AG08396 (cell line): Measurements from ENCODE around the gene RAD51B.
A peak's percentile ranks its signal among the peaks of the same experiment; 100 is the strongest.

Source experiments
- DNase-seq: peaks from one replicate; pipeline ENCODE4 v3.0.0; 2012; ENCODE audit warnings: low spot score, mixed read lengths

Gene RAD51B

DNA sequence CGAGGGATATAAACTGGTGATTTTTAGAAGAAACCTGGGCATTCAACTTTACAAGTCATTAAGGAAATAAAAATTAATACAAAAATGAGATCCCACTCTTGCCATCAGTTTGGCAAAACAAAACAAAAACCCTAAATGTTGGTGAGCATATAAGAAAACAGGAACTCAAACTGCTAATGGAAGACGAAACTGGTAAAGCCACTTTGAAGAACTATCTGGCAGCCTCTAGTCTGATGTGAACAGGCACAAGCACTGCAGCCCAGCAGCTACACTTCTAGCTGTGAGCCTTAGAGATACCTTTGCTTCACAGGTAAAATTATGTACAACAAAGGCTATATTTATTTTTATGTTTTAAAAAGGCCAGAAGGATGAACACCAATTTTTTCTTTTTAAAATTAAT lies 513.7 kb downstream of the RAD51B start:
- no peak for DNase-seq

- no peak for DNase-seq
Observed at GRCh38 chr14:68335312-68335711, 515.7 kb downstream of the RAD51B start.

GRCh38 chr14:68336165-68336564 lies 516.6 kb downstream of the RAD51B start:
- no peak for DNase-seq

DNA sequence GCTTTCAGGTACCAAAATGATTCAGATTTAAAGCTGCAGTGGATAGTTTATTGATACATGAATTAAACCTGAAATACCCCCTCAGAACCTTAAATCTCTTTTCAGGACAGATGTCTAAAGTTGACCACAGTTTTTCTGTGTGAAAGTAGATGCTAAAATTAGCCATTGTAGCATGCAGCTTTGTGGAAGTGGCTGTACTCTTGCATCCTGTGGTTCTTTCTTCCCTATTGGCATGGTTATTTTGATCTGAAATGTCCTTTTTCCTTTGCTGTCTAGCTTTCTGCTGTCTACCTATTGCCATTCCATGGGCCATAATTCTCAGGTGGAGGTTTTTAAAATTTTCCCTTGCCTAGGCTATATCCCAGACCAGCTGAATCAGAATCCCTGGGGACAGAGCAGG lies 517.7 kb downstream of the RAD51B start:
- DNase-seq, result no peak

GRCh38 chr14:68340262-68340661 lies 520.7 kb downstream of the RAD51B start:
- DNase-seq, result no peak

DNA sequence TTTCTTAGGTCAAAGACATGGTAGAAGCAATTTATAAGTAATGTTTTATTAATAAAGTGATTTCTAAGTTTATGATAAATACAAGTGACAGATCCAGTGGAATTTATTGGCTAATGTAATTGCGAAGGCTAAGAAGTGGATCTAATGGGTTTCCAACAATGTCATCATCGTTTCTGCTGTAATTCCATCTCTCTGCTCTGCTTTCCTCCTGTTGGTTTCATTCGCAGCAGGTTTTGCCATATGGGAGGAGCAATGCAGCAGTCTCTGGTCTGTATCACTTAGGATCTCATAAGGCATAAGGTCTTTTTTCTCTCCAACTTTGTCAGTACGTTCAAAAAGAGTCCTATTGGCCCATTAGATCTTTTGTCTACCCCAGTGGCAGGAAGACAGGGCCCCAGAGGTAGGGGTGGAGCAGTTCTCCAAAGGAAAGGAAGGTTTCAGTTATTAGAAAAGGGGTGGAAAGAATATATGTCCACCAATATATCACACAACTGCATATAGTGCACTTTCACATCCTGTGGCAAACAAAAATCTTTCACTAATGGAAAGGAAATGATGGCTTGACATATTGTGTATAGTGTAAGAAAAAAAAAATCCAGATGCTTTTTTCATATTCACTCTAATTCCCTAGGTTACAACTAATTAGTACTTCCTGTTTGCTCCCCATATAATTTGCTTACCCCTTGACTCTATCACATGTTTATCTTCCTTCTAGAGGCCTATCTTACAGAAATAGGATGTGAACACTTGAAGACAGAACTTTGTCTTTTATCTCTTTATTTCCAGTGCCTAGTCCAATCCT lies 522.0 kb downstream of the RAD51B start:
- no peak for DNase-seq

DNA sequence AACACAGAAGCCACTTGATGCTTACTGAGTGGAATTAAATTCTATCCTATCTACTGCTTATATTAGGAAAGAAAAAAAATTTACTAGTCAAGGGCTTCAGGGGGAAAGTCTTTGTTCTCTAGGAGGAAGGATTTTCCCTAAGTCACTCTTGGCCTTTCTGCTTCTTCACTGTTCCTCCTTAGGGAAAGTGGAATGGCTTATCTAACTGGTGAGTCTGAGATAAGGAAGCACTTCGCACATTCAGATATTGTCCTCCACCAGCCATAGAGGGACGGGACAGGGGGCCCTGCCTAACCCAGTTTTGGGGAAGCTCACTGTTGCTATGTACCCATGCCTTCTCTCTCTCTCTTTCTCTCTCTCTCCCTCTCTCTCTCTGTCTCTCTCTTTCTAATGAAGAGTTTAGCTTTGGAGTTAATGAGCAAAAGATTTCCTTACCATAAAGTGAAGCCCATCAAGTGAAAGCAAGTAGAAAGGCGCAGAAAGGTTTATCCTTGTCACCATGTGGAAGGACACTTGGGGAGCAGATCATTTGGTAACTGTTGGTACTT lies 522.7 kb downstream of the RAD51B start:
- no peak for DNase-seq

- no peak for DNase-seq
Observed at GRCh38 chr14:68343534-68344118, 524.0 kb downstream of the RAD51B start.

- DNase-seq, result no peak
Observed at GRCh38 chr14:68345738-68346137, 526.2 kb downstream of the RAD51B start.

DNA sequence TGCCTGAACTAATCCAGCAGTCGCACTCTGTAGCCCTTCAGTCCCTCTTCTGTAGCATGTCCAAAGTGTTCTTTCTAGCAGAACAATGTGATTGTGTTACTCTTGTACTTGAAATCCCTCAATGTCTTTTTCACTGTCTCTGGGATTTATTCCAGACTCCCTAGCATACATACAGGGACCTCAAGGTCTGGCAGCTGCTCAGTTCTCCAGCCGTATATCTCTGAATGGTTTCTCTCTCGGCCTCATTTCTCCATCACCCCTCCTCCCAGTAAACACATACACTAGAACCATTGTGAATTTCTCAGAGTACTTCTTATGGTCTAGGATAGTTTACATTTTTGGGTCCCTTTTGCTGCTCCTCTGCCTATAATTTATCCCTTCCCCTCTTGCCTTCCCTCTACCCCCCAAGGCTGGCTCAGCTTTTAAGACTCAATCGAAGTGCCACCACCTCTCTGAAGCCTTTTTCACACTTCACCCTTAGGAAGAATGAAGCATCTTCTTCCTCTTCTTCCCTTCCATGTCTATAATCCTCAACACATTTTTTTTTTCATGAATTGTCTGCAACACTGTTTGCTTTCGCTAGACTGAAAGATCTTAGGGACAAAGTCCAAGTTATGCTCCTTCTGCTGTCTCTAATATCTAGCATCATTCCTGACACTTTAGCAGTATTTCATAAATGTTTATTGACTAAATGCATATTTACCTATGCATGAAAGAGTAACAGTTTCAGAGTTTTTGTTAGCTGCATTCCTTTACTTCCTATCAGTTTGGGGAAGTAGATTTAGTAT lies 527.2 kb downstream of the RAD51B start:
- DNase-seq, result no peak

DNA sequence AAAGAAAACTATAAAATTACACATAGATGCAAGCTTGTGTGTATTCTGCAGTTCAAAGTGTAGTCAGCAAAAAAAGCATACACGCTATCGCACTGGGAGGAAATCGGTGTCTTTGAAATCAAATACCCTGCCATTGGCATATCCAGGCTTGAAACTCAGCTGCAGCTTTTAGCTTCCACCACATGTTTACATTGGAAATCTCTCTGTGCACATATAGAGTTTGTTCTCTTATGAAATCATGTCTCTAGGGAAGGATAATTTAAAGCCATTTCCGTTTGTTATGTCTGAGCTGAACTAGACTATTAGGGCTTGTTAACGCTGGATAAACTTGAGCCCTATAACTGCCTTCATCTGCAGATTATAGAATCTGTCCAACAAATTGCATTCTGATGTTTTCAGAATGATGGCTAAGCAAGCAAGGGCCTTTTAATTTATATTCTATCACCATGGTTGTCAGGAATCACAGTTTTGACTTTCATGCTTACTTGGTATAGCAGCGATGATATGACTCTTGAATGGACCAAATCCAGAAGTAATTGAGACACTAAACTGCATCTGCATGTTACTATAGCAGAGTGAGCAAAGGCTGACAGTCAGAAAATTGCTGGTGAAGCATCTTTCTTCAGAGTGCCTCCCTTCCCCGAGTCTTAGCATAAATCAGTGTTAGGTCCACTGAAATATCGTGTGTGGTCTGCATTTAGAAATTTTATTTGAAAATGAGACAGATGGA lies 530.5 kb downstream of the RAD51B start:
- DNase-seq, result no peak

- no peak for DNase-seq
Observed at GRCh38 chr14:68355415-68355814, 535.8 kb downstream of the RAD51B start.

DNA sequence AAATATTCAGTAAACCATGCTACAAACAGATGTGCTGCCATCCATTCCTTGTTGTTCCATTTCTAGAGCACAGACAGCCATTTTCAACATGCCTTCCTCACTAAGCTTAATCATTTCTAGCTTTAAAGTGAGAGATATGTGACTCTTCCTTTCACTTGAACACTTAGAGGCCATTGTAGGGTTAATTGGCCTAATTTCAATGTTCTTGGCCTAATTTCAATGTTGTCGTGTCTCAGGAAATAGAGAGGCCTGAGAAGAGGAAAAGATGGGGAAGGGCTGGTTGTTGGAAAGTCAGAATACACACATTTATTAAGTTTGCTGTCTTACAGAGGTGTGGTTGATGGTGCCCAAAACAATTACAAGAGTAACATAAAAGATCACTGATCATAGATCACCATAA lies 538.2 kb downstream of the RAD51B start:
- DNase-seq, result no peak

DNA sequence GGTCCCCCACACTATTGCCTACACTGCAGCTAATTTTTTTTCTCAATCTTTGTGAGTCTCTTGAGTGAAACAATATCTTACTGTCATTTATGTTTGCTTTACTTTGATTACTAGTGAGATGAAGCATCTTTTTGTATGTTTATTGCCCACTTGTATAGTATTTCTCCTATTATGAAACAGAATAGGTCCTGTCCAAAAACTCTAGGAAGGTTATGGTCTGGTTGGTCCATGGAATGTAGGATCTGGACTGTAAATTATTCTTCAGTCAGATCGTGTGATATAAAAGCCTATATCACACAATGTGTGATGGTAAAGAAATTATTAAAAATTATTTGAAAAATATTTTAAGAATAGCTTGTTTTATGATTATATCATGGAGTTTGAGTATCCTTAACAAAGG lies 538.9 kb downstream of the RAD51B start:
- DNase-seq, result no peak

- DNase-seq, result no peak
Observed at GRCh38 chr14:68359022-68359836, 539.6 kb downstream of the RAD51B start.

- peak; percentile 30 for DNase-seq
Observed at GRCh38 chr14:68359837-68360552, 540.4 kb downstream of the RAD51B start.

GRCh38 chr14:68361231-68361630 lies 541.7 kb downstream of the RAD51B start:
- no peak for DNase-seq

DNA sequence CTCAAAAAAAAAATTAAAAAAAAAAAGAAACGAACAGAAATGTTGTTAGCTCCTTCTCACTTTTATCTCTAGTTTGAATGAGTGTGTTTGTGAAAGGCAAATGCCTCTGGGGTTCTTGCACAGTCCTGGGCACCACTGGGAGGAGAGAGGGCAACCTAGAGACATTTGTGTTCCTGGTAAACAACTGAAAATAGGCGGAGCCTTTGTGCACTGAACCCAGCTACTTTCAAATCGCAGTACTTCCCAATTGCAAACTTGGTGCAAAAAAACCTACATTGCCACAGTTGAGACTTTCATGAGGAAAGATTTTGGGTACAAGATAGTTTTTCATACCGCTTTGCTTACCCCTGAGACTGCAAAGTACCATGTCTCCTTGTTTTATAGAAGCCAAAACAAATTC lies 543.3 kb downstream of the RAD51B start:
- no peak for DNase-seq

DNA sequence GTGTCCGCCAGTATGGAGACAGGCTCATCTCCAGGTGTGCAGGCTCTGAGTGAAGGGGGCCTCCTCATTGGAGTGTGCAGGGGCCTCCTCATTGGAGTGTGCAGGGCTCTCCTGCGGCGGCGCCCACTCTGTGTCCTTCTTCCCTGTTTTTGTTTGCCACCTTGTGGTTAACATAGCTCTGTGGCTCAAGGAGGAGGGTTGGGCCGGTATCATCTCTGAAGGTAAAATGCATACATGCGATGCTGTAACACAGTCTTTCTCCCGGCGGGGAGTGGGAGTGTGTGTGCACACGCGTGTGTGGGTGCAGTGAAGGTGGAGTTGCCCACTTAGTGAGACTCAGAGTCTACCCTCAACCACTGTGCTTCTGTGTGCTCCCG lies 543.9 kb downstream of the RAD51B start:
- DNase-seq, result no peak
